Stimulated activated CD8-positive, alpha-beta memory T cell treated with anti-CD3 and anti-CD28 coated beads, Interleukin-7, amount 100 ng/mL, for 48 hours (primary cell): ENCODE data around the gene PACSIN2.
"Not testable (repeated sequence)": the region's sequence is repeated elsewhere in the genome, so short reads cannot be mapped to it uniquely, and the experiment has no call there.

Experiments used
- DNase-seq, 2 donors: peaks; one replicate each; pipeline ENCODE4 v3.0.0-alpha.2; 2020; ENCODE audit warnings: low read depth in 1 of 2; ENCODE audit errors: extremely low read depth in 1 of 2

Gene PACSIN2

GRCh38 chr22:42947211-42947990 lies 67.5 kb downstream of the PACSIN2 start:
- no peak for DNase-seq

- DNase-seq: no peak
These were observed 68.3 kb downstream of the PACSIN2 start for GRCh38 chr22:42946546-42947198.

- DNase-seq: no peak
These were observed 69.2 kb downstream of the PACSIN2 start for GRCh38 chr22:42945736-42946135.

- DNase-seq: no peak
These were observed 69.9 kb downstream of the PACSIN2 start for GRCh38 chr22:42945027-42945426.

GRCh38 chr22:42944409-42944808 lies 70.5 kb downstream of the PACSIN2 start:
- DNase-seq: no peak

GRCh38 chr22:42943981-42944380 lies 71.0 kb downstream of the PACSIN2 start:
- DNase-seq: no peak

GRCh38 chr22:42942351-42942750 lies 72.6 kb downstream of the PACSIN2 start:
- no peak for DNase-seq

GRCh38 chr22:42939941-42940653 lies 74.9 kb downstream of the PACSIN2 start:
- no peak for DNase-seq

- DNase-seq: no peak
These were observed 75.5 kb downstream of the PACSIN2 start for GRCh38 chr22:42939451-42939881.

- DNase-seq: no peak
These were observed 76.0 kb downstream of the PACSIN2 start for GRCh38 chr22:42938976-42939375.

- DNase-seq: no peak
These were observed 76.5 kb downstream of the PACSIN2 start for GRCh38 chr22:42938449-42938848.

GRCh38 chr22:42937164-42937843 lies 77.6 kb downstream of the PACSIN2 start:
- peak in 1 of 2 donors; percentile 38 for DNase-seq

GRCh38 chr22:42936680-42937079 lies 78.3 kb downstream of the PACSIN2 start:
- DNase-seq: not testable (repeated sequence)

GRCh38 chr22:42934338-42934737 lies 80.6 kb downstream of the PACSIN2 start:
- DNase-seq: no peak

GRCh38 chr22:42933485-42934091 lies 81.4 kb downstream of the PACSIN2 start:
- peak in 1 of 2 donors; percentile 34 for DNase-seq

- no peak for DNase-seq
These were observed 82.0 kb downstream of the PACSIN2 start for GRCh38 chr22:42932857-42933484.

GRCh38 chr22:42932197-42932519 lies 82.8 kb downstream of the PACSIN2 start:
- no peak for DNase-seq

GRCh38 chr22:42931421-42932196 lies 83.3 kb downstream of the PACSIN2 start:
- no peak for DNase-seq

GRCh38 chr22:42930810-42931420 lies 84.0 kb downstream of the PACSIN2 start:
- no peak for DNase-seq
